Glutamatergic neuron (in vitro differentiated cells): Measurements from ENCODE around the gene FLT4. TPM values are rescaled to one million over a fixed set of nuclear protein-coding genes. Genes with fewer than 3 reads are reported as not detected.

ENCODE experiments used
- DNase-seq: peaks from one replicate; pipeline ENCODE4 v3.0.0; 2022
- H3K27ac Mint-ChIP-seq: one replicate; pipeline ENCODE4 v1.8.0; 2020; ENCODE audit warnings: mild to moderate bottlenecking, mixed read lengths, inconsistent platforms; ENCODE audit not compliant: unreplicated experiment
- H3K27me3 Mint-ChIP-seq: one replicate; pipeline ENCODE4 v1.8.0; 2020; ENCODE audit warnings: mild to moderate bottlenecking, moderate library complexity, mixed read lengths, inconsistent platforms; ENCODE audit not compliant: unreplicated experiment
- H3K36me3 Mint-ChIP-seq: one replicate; pipeline ENCODE4 v1.8.0; 2020; ENCODE audit warnings: mild to moderate bottlenecking, mixed read lengths, inconsistent platforms; ENCODE audit not compliant: unreplicated experiment
- H3K4me1 Mint-ChIP-seq: one replicate; pipeline ENCODE4 v1.8.0; 2020; ENCODE audit warnings: mild to moderate bottlenecking, low read depth, mixed read lengths, inconsistent platforms; ENCODE audit not compliant: unreplicated experiment
- H3K4me3 Mint-ChIP-seq: one replicate; pipeline ENCODE4 v1.8.0; 2020; ENCODE audit warnings: mild to moderate bottlenecking, mixed read lengths, inconsistent platforms; ENCODE audit not compliant: unreplicated experiment
- H3K9me3 Mint-ChIP-seq: one replicate; pipeline ENCODE4 v1.8.0; 2020; ENCODE audit warnings: mild to moderate bottlenecking, moderate library complexity, mixed read lengths, inconsistent platforms; ENCODE audit not compliant: unreplicated experiment
- total RNA-seq: library from RNA; stranded (reverse); fragmentation: NEBNext Ultra II Directional; extraction: Animal tissue kit (Norgen Biotek cat#: 25700); gene quantifications from one replicate; pipeline ENCODE4 v1.2.1, GENCODE V29; 2021; ENCODE audit not compliant: unreplicated experiment
- TF ChIP-seq, protein P1 (sequence below): fragments of 200-600 bp; sonication (generic); IDR thresholded peaks from one replicate; pipeline ENCODE4 v1.5.0; 2021; ENCODE audit not compliant: partially characterized antibody, unreplicated experiment

Gene FLT4
- total RNA-seq, 1 donor from 2014 or later, result 0.17 TPM

DNA sequence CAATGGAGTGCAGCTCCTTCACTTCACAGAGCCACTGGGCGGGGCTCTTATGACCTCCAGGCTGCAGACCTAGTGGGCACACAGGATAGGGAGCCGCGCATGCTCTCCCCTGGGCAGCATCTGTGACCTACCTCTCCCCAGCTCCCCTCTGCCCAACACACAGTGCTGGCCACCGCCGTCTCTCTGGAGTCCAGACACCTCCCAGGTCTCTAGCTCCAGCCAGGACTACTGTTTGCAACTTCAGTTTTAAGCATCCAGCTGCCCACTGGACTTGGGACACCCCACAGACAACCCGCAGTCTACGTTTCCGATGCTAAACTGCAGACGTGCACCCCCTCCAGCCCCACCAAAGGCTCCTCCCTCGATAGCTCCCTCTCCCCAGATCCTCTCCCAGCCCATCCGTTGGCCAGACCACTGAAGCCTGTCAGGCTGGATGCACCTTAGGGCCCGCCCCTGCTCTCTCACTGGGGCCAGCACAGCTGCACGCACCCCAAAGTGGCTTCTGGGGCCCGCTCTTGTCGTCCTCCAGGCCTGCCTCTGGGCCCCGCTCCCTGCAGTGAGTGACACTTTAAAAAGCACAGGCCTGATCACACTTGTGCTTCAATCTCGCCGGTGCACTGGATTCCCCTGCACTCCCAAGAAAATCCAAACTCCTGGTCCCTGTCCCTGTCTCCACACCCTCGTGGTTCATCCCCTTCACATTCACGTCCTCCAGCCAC, 11.3 kb downstream of the FLT4 start:
- H3K4me3 Mint-ChIP-seq, result no peak overlapping the region
- H3K4me1 Mint-ChIP-seq, result no peaks in the 10 kb centered on the region
- no peaks in the 10 kb centered on the region for H3K36me3 Mint-ChIP-seq
- peaks cover 2% of the 10 kb centered on the region for H3K9me3 Mint-ChIP-seq
- H3K27me3 Mint-ChIP-seq, result peaks cover 11% of the 10 kb centered on the region
- TF ChIP-seq, protein P1, sequence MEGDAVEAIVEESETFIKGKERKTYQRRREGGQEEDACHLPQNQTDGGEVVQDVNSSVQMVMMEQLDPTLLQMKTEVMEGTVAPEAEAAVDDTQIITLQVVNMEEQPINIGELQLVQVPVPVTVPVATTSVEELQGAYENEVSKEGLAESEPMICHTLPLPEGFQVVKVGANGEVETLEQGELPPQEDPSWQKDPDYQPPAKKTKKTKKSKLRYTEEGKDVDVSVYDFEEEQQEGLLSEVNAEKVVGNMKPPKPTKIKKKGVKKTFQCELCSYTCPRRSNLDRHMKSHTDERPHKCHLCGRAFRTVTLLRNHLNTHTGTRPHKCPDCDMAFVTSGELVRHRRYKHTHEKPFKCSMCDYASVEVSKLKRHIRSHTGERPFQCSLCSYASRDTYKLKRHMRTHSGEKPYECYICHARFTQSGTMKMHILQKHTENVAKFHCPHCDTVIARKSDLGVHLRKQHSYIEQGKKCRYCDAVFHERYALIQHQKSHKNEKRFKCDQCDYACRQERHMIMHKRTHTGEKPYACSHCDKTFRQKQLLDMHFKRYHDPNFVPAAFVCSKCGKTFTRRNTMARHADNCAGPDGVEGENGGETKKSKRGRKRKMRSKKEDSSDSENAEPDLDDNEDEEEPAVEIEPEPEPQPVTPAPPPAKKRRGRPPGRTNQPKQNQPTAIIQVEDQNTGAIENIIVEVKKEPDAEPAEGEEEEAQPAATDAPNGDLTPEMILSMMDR, result no peak
- H3K27ac Mint-ChIP-seq, result no peak overlapping the region
- peak; percentile 9 for DNase-seq

DNA sequence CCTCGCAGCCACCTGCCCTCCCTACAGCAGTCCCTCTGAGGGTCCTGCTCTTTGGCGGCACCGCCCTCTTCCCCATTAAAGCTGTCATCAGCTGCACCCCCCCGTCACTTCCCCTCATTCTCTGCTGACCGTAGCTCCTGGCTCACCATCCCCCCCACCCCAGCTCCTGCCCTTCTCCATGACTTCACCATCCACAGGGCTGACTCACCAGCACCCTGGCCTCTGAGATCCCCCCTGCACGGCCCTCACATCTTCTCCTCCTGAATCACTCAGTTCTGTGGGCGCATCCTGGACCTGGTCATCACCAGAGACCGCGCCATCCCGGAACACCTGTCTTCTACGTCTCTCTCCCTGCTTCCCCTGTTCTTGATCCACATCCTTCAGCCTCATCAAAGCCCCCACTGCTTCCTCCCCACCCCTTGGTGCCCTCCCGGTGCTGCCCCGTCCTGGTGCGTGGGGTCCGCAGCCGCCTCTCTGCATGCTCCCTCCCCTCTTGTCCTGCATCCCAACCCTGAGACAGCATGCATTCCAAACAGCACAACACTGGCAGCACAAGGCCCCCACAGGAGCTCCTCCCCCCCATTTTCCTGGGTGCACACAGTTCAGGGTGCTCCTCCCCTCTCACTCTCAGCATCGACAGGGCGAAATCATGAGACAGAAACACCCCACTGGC, 12.9 kb downstream of the FLT4 start:
- no peak overlapping the region for H3K27ac Mint-ChIP-seq
- peaks cover 3% of the 10 kb centered on the region for H3K9me3 Mint-ChIP-seq
- no peak overlapping the region for H3K4me3 Mint-ChIP-seq
- TF ChIP-seq, protein P1, result no peak
- peak; percentile 10 for DNase-seq
- H3K27me3 Mint-ChIP-seq, result peaks cover 11% of the 10 kb centered on the region
- H3K36me3 Mint-ChIP-seq, result no peaks in the 10 kb centered on the region
- H3K4me1 Mint-ChIP-seq, result peaks cover 4% of the 10 kb centered on the region

DNA sequence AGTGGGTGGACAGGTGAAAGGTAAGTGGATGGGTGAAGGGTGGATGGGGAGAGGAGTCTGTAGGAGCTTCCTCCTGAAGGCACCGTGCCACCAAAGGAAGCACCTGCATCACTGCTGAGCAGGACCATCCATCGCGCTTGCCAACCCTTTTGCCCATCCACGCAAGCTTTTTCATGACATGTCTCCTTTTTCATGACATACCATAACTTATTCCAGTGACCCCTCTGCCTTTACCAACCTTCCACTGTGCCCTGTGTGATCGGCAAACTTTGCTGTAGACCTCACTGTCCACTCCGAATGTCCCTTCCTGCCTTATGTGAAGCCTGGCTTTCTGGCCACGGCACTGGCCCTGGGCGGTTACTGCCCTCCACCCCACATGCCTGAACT, 13.4 kb downstream of the FLT4 start:
- TF ChIP-seq, protein P1, result no peak
- no peak for DNase-seq
- Mint-ChIP-seq H3K4me3 (no peak overlapping the region), H3K36me3 (no peaks in the 10 kb centered on the region), H3K27me3 (peaks cover 11% of the 10 kb centered on the region), H3K9me3 (peaks cover 3% of the 10 kb centered on the region), H3K4me1 (peaks cover 4% of the 10 kb centered on the region), H3K27ac (no peak overlapping the region)

DNA sequence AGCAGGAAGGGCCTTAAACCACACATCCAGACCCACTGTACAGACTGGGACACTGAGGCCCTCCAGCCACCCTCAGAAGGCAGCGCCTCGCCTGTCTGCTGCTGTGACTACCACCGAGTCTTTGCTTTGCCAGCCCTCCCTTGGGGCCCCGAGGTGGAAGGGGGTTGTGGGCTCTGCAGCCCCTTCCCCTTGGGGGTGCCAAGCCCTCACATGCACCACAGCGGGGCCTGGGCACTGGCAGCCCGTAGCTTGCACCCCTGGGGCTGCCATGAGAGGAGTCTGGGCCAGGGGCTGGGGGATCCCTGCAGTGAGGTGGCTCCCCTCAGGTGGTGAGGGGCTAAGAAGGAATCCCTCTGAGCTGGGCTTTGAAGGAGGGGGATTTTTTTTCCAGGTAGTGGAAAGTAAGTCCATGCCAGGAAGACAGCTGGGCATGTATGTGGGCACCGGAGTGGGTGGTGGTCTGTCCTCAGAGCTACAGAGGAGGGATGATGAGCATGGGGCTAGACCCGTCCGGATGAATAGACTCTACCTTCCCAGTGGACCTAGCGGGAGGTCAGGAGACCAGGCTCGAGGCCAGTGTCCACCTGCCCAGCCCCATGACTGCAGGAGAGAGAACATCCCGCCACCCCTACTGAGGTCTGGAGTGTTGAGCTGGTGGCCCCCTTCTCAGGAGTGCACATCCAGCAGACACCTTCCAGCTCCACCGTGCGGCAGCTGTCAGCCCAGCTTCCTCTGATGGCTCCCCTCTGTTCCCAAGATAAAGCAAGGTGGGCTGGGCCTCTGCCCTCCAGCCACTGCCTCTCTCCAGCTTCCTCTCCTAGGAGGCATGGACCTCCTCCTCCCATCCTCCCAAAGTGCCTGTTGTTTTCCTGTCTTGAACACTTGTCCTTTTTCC, 15.9 kb downstream of the FLT4 start:
- peak; percentile 6 for DNase-seq
- Mint-ChIP-seq H3K4me1 (peaks cover 4% of the 10 kb centered on the region), H3K4me3 (no peak overlapping the region), H3K36me3 (no peaks in the 10 kb centered on the region), H3K27me3 (peaks cover 8% of the 10 kb centered on the region), H3K27ac (no peak overlapping the region), H3K9me3 (peaks cover 2% of the 10 kb centered on the region)
- TF ChIP-seq, protein P1, result no peak
